H9 (cell line): Measurements from ENCODE around the gene LEPROT. TPM values are rescaled to one million over a fixed set of nuclear protein-coding genes. Genes with fewer than 3 reads are reported as not detected.
A peak's percentile ranks its signal among the peaks of the same experiment; 100 is the strongest.

Source experiments
- DNase-seq: peaks from one replicate; pipeline ENCODE4 v3.0.0-alpha.2; 2017
- H2AFZ ChIP-seq: one replicate; pipeline ENCODE4 v1.6.1; 2013; ENCODE audit warnings: mild to moderate bottlenecking, low read length, control low read depth, moderate library complexity
- H2AK5ac ChIP-seq: 2 replicates; pipeline ENCODE4 v1.6.1; 2013; ENCODE audit warnings: low read length, control low read depth, mixed read lengths; ENCODE audit not compliant: insufficient read length
- H2BK120ac ChIP-seq: one replicate; pipeline ENCODE4 v1.6.1; 2013; ENCODE audit warnings: low read depth, mild to moderate bottlenecking, low read length, control low read depth, inconsistent platforms; ENCODE audit not compliant: poor library complexity, severe bottlenecking
- H2BK12ac ChIP-seq: 2 replicates; pipeline ENCODE4 v1.6.1; 2013; ENCODE audit warnings: low read length, control low read depth, mixed read lengths, low read depth; ENCODE audit not compliant: insufficient read length
- H2BK15ac ChIP-seq: 2 replicates; pipeline ENCODE4 v1.6.1; 2013; ENCODE audit warnings: low read depth, low read length, control low read depth
- H2BK20ac ChIP-seq: one replicate; pipeline ENCODE4 v1.6.1; 2013; ENCODE audit warnings: low read depth, mild to moderate bottlenecking, low read length, control low read depth, inconsistent platforms; ENCODE audit not compliant: poor library complexity, severe bottlenecking
- H2BK5ac ChIP-seq: 2 replicates; pipeline ENCODE4 v1.6.1; 2013; ENCODE audit warnings: low read length, control low read depth, mixed read lengths; ENCODE audit not compliant: insufficient read length
- H3K14ac ChIP-seq: 2 replicates; pipeline ENCODE4 v1.6.1; 2013; ENCODE audit warnings: low read length, control low read depth; ENCODE audit not compliant: insufficient read depth
- H3K18ac ChIP-seq: 2 replicates; pipeline ENCODE4 v1.6.1; 2013; ENCODE audit warnings: low read depth, mild to moderate bottlenecking, mixed read lengths, low read length, control low read depth; ENCODE audit not compliant: insufficient read length
- H3K23ac ChIP-seq: 2 replicates; pipeline ENCODE4 v1.6.1; 2013; ENCODE audit warnings: low read length, control low read depth, mixed read lengths, low read depth; ENCODE audit not compliant: insufficient read length
- H3K23me2 ChIP-seq: 2 replicates; pipeline ENCODE4 v1.6.1; 2013; ENCODE audit warnings: low read depth, mild to moderate bottlenecking, mixed read lengths, low read length, control low read depth; ENCODE audit not compliant: insufficient read length, poor library complexity, severe bottlenecking
- H3K27ac ChIP-seq: 2 replicates; pipeline ENCODE4 v1.5.1; 2013; ENCODE audit warnings: low read length, control low read depth, mixed read lengths, low read depth; ENCODE audit not compliant: insufficient read length
- H3K27me3 ChIP-seq: 2 replicates; pipeline ENCODE4 v1.6.1; 2013; ENCODE audit warnings: low read length, control low read depth, inconsistent platforms; ENCODE audit not compliant: insufficient read depth
- H3K4ac ChIP-seq: 2 replicates; pipeline ENCODE4 v1.6.1; 2013; ENCODE audit warnings: low read depth, mild to moderate bottlenecking, control low read depth, inconsistent platforms, low read length, moderate library complexity
- H3K4me1 ChIP-seq: 2 replicates; pipeline ENCODE4 v1.6.1; 2013; ENCODE audit warnings: low read length, control low read depth, inconsistent platforms; ENCODE audit not compliant: insufficient read depth
- H3K4me2 ChIP-seq: 2 replicates; pipeline ENCODE4 v1.6.1; 2013; ENCODE audit warnings: low read length, control low read depth, mixed read lengths; ENCODE audit not compliant: insufficient read length, insufficient read depth
- H3K56ac ChIP-seq: 2 replicates; pipeline ENCODE4 v1.6.1; 2013; ENCODE audit warnings: low read depth, mild to moderate bottlenecking, mixed read lengths, low read length, control low read depth; ENCODE audit not compliant: insufficient read length
- H3K79me1 ChIP-seq: 2 replicates; pipeline ENCODE4 v1.6.1; 2013; ENCODE audit warnings: low read depth, mild to moderate bottlenecking, moderate library complexity, low read length, control low read depth, inconsistent platforms; ENCODE audit not compliant: insufficient read depth, poor library complexity, severe bottlenecking
- H3K79me2 ChIP-seq: 2 replicates; pipeline ENCODE4 v1.6.1; 2013; ENCODE audit warnings: low read length, control low read depth, inconsistent platforms; ENCODE audit not compliant: insufficient read depth
- H3K9ac ChIP-seq: 2 replicates; pipeline ENCODE4 v1.6.1; 2013; ENCODE audit warnings: low read length, control low read depth, mixed read lengths; ENCODE audit not compliant: insufficient read length; ENCODE audit errors: extremely low read depth
- H3K9me3 ChIP-seq: one replicate; pipeline ENCODE4 v1.6.1; 2013; ENCODE audit warnings: low read depth, low read length, inconsistent platforms; ENCODE audit not compliant: control insufficient read depth
- H3T11ph ChIP-seq: one replicate; pipeline ENCODE4 v1.6.1; 2013; ENCODE audit warnings: mild to moderate bottlenecking, low read length, control low read depth, inconsistent platforms
- H4K20me1 ChIP-seq: one replicate; pipeline ENCODE4 v1.6.1; 2013; ENCODE audit not compliant: control insufficient read depth, insufficient read length, insufficient read depth
- H4K5ac ChIP-seq: 2 replicates; pipeline ENCODE4 v1.6.1; 2013; ENCODE audit warnings: low read depth, mild to moderate bottlenecking, mixed read lengths, low read length, control low read depth; ENCODE audit not compliant: insufficient read length
- H4K8ac ChIP-seq: replicated peaks from 2 replicates; pipeline ENCODE4 v1.6.1; 2013; ENCODE audit warnings: low read length, control low read depth, mixed read lengths, low read depth; ENCODE audit not compliant: insufficient read length
- H4K91ac ChIP-seq: 2 replicates; pipeline ENCODE4 v1.6.1; 2013; ENCODE audit warnings: low read depth, mild to moderate bottlenecking, moderate library complexity, mixed read lengths, low read length, control low read depth; ENCODE audit not compliant: insufficient read length
- H3K27ac Mint-ChIP-seq, 3 experiments: 2 replicates in 2 of 3; 3 replicates in 1 of 3; pipeline ENCODE4 v1.8.0; 2020 to 2021; ENCODE audit warnings: mixed read lengths in 3 of 3, mild to moderate bottlenecking in 1 of 3, moderate library complexity in 1 of 3
- H3K27me3 Mint-ChIP-seq: 2 replicates; pipeline ENCODE4 v1.8.0; 2021; ENCODE audit warnings: low read depth, mild to moderate bottlenecking, moderate library complexity, mixed read lengths
- H3K36me3 Mint-ChIP-seq, 3 experiments: 2 replicates in 2 of 3; 3 replicates in 1 of 3; pipeline ENCODE4 v1.8.0; 2020 to 2021; ENCODE audit warnings: low read depth in 3 of 3, mixed read lengths in 3 of 3; ENCODE audit not compliant: insufficient read depth in 1 of 3
- H3K4me1 Mint-ChIP-seq, 2 experiments: 2 replicates each; pipeline ENCODE4 v1.8.0; 2020; ENCODE audit warnings: mixed read lengths in 2 of 2
- H3K4me3 Mint-ChIP-seq, 2 experiments: 2 replicates in 1 of 2; 3 replicates in 1 of 2; pipeline ENCODE4 v1.8.0; 2020 to 2021; ENCODE audit warnings: mild to moderate bottlenecking in 2 of 2, mixed read lengths in 2 of 2, moderate library complexity in 1 of 2
- H3K9me3 Mint-ChIP-seq, 2 experiments: 2 replicates in 1 of 2; 3 replicates in 1 of 2; pipeline ENCODE4 v1.8.0; 2020; ENCODE audit warnings: mild to moderate bottlenecking in 2 of 2, mixed read lengths in 2 of 2, moderate library complexity in 1 of 2
- WGBS: extraction: QIAGEN DNeasy Blood & Tissue Kit; methylation state at CpG from one replicate; pipeline ENCODE4 v1.1.7; 2013; ENCODE audit warnings: missing lambda C conversion rate, low lambda C conversion rate, mixed read lengths; ENCODE audit not compliant: insufficient read length; ENCODE audit errors: extremely low coverage; 5-methylcytosine and 5-hydroxymethylcytosine counted together
- total RNA-seq: library from RNA; stranded (reverse); gene quantifications from 2 replicates; pipeline ENCODE4 v1.2.1, GENCODE V29; 2021
- TF ChIP-seq, protein P1 (sequence below): fragments of 200-600 bp; sonication (generic); conservative IDR thresholded peaks from 3 replicates; pipeline ENCODE4 v1.8.0; 2021; ENCODE audit warnings: antibody characterized with exemption, mild to moderate bottlenecking

LEPROT gene
- total RNA-seq, 1 experiment from 2014 or later: 32.6 TPM

DNA sequence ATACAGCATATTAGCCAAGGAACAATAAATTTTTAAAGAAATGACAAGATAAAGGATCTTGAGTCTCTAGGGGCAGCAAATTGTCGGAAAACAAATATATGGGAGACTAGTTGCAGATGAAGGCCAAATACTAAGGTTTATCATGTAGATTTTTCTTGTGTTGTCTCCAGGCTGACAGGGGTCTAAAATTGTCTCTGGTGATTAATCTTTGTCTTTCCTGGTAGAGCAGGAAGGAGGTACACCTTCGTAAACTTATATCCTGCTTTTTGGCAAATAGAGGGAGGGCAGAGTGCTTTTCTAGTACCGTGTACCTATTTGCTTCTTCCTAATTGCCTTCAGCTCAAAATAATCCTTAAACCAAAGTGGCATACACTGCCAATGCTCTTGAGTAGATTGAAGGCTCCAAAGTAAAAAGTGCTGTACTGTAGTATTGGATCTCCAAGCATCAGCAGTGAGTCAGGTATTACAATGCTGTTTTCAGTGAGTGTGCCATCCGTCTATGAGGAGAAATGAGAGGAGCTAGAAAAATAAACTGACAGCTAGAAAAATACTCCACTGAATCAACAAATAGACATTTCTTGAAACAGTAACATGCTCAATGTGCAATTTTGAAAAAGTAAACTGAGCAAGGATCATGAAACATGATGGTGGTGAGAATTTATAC lies 1.8 kb upstream of the LEPROT start:
- H3K79me2 ChIP-seq: peaks cover 10% of the 10 kb centered on the region; the same call in 1 of the 2 replicates
- H3T11ph ChIP-seq: no peak overlapping the region
- H2BK5ac ChIP-seq: no peak overlapping the region
- H3K27me3 ChIP-seq: no peaks in the 10 kb centered on the region
- H2BK120ac ChIP-seq: no peak overlapping the region
- no peak overlapping the region for H3K18ac ChIP-seq
- no peak overlapping the region for H2BK12ac ChIP-seq
- Mint-ChIP-seq H3K9me3 (no peaks in the 10 kb centered on the region; a peak in 1 of 5 replicates), H3K4me1 (peaks cover 19 to 23% of the 10 kb centered on the region in 2 experiments), H3K36me3 (peaks cover 0 to 6% (median 0%) of the 10 kb centered on the region in 3 experiments; a peak in 2 of 7 replicates), H3K4me3 (peak overlapping the region in 1 of 2 experiments; percentile 90; a peak in 3 of 5 replicates), H3K27ac (no peak overlapping the region; a peak in 2 of 7 replicates), H3K27me3 (no peaks in the 10 kb centered on the region)
- no peaks in the 10 kb centered on the region for H4K20me1 ChIP-seq
- H3K4me1 ChIP-seq: no peaks in the 10 kb centered on the region
- H3K79me1 ChIP-seq: peaks cover 4% of the 10 kb centered on the region
- H3K4ac ChIP-seq: no peak overlapping the region
- no peak overlapping the region for H2BK20ac ChIP-seq
- peak overlapping the region; percentile 2 for H3K27ac ChIP-seq
- no peak overlapping the region for H4K5ac ChIP-seq
- H3K14ac ChIP-seq: no peak overlapping the region
- no peak overlapping the region for H2AK5ac ChIP-seq
- H4K8ac ChIP-seq: no peak overlapping the region
- H3K9ac ChIP-seq: no peak overlapping the region
- H3K4me2 ChIP-seq: peak overlapping the region; percentile 80
- H4K91ac ChIP-seq: no peak overlapping the region
- H3K56ac ChIP-seq: no peak overlapping the region
- DNase-seq: no peak
- H2AFZ ChIP-seq: no peak overlapping the region
- peaks cover 9% of the 10 kb centered on the region for H3K23me2 ChIP-seq
- H3K23ac ChIP-seq: no peak overlapping the region
- no peak overlapping the region for H2BK15ac ChIP-seq
- TF ChIP-seq, protein P1, sequence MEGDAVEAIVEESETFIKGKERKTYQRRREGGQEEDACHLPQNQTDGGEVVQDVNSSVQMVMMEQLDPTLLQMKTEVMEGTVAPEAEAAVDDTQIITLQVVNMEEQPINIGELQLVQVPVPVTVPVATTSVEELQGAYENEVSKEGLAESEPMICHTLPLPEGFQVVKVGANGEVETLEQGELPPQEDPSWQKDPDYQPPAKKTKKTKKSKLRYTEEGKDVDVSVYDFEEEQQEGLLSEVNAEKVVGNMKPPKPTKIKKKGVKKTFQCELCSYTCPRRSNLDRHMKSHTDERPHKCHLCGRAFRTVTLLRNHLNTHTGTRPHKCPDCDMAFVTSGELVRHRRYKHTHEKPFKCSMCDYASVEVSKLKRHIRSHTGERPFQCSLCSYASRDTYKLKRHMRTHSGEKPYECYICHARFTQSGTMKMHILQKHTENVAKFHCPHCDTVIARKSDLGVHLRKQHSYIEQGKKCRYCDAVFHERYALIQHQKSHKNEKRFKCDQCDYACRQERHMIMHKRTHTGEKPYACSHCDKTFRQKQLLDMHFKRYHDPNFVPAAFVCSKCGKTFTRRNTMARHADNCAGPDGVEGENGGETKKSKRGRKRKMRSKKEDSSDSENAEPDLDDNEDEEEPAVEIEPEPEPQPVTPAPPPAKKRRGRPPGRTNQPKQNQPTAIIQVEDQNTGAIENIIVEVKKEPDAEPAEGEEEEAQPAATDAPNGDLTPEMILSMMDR: no peak
- no peaks in the 10 kb centered on the region for H3K9me3 ChIP-seq
- WGBS: no CpG with 5 or more reads among the region's 4 CpGs
